GM18951 (cell line): Measurements from ENCODE around the gene ARID5A.

ENCODE experiments used
- POLR2A ChIP-seq: IDR thresholded peaks from 4 replicates; pipeline ENCODE4 v1.6.1; 2011; ENCODE audit warnings: mild to moderate bottlenecking; ENCODE audit not compliant: insufficient read length, insufficient read depth; ENCODE audit errors: extremely low read depth
- in situ Hi-C: fragments of 300-500 bp; cut with MboI; formaldehyde crosslinking; loops from one replicate; pipeline ENCODE4 v1.12.0; 2022; ENCODE audit warnings: low sequenced_read_pairs, mixed read lengths, inconsistent platforms; ENCODE audit not compliant: unreplicated experiment

The ARID5A gene

DNA sequence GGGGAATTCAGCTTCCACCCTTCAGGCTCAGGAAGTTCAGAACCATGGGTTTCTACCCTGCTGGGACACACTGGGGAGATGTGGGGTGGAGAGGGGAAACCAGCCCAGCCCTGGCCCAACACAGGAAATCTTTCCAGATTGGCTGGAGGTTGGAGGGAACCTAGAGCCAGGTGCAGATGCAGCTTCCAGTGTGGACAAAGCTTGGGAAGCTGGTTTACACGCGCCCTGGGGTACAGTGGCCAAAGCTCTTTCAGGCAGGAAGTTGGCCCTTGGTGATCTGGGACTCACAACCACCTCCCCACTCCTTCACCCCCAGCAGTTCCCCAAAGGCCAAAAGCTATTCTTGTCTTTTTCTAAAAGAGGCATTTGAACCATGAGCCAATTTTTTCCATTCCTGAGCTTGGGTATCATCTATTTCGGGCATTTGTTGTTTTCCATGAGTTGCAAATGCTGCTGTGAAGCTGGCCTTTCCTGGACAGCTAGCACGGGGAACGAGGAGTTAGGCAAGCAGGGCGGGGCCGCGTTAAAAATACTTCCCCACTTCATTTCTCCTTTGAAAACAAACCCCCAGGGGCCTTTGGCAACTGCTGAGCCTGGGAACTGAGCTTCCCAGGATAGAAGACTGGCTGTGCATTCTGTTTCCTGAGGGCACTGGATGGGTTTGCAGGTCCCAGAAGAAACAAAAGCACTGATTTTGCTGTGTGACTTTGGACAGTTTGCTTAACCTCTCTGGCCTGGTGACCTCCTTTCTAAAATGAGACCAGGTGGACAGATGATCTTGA lies 3.1 kb upstream of the ARID5A start:
- TF ChIP-seq POLR2A = no peak
- in situ Hi-C loops = no loop called here

DNA sequence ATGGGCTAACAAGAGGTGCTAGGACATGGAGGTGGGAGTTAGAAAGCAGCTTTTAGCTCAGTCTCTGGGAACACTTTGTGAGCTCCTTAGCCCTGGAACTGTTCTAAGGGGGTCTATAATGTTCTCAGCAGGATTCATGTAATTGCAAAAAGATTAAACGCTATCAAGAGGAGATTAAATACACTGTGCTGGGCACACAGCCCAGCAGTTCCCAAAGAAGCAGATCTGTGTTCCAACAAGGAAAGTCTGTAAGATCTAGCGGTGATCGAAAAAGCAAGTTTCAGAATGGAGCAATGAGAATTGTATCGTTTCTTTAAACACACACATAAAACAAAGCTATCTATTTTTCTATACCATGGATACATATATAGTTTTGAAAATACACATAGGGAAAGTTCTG lies 2.4 kb upstream of the ARID5A start:
- in situ Hi-C loops = no loop called here
- TF ChIP-seq POLR2A = no peak

- TF ChIP-seq POLR2A = no peak
- in situ Hi-C loops = no loop called here
Measured at GRCh38 chr2:96534701-96535181, 1.8 kb upstream of the ARID5A start.

DNA sequence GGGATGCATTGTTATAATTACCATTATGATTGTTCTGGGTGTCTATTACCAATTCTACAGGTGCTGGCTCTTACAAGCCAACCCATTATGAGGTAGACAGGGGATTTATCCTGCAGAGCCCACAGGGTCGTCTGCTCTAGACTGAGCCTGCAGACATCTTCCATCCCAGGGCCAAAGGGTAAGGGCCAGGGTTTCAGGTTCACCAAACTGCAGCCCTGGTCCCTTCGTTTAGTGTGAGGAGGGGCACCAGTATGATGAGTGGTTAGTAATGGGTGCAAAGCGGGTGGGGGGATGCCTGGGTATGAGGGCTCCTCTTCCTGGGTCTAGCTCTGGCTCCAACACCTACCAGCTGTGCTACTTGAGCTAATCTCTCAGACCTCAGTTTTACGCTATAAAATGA lies 1.2 kb upstream of the ARID5A start:
- TF ChIP-seq POLR2A = no peak
- in situ Hi-C loops = no loop called here

DNA sequence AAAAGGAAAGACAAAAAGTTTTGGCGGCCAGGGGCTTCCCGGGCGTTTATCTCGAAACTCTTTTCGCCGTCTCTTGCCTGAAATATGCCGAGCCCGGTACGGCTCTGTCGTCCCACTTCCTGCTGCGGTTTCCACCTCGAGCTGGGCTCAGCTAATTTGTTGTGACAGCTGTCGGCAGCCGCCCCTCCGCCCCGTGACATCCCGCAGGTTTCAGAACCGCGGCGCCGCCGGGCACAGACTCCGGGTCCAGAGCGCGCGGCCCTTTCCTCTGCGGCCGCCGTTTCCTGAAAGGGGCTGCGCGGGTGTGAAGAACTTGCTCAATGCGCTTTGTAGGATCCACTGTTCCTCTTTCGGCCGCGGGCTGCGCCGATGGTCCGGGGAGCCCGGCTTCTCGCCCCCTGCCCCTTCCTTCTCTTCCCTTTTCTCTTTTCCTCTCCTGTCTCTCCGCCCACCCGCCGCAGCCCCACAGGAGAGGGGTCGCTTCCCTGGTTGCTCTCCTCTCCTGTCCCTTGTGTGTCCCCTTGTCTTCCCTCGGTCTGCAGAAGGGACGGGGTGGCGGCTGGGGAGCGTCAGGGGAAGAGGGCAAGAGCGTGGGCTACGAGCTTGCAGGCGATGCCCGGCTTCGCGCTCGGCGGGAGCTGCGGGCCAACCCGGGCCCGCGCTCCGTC lies 648 bp downstream of the ARID5A start:
- no peak for TF ChIP-seq POLR2A
- in situ Hi-C loops = no loop called here

DNA sequence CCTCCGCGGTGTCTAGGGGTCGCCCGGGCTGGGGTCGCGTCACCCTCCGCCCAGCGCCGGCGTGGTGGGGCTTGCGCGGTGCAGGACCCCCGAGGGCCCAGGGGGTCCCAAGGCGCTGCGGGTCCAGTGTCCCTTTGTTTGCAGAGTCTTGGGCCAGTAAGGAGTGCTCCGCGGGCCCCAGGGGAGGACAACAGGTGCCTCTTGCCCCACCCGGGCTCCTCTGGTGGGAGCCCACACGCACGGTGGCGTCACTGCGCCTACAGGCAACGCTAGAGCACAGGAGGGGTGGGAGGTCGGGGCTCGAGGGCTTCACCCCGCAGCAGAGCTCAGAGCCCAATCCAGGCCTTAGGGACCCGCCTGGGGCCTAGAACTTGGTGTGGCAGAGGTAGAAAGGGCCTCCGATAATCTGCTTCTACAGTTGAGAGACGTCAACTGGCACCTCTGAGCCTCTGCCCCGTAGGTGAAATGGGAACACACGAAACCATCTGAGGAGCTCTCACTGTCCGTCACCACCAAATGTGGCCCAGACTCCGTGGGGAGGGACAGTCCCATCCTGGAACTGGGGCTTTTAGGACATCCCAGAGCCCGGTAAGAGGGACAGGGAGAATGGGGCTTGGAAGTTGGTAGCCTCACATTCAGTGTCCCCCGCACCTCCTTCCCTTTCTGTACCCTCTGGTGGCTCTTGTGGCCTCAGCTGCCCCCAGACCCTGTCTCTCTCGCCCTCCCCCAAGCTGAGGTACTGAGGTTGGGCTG lies 1.4 kb downstream of the ARID5A start:
- TF ChIP-seq POLR2A = peak; percentile 16
- in situ Hi-C loops = no loop called here

DNA sequence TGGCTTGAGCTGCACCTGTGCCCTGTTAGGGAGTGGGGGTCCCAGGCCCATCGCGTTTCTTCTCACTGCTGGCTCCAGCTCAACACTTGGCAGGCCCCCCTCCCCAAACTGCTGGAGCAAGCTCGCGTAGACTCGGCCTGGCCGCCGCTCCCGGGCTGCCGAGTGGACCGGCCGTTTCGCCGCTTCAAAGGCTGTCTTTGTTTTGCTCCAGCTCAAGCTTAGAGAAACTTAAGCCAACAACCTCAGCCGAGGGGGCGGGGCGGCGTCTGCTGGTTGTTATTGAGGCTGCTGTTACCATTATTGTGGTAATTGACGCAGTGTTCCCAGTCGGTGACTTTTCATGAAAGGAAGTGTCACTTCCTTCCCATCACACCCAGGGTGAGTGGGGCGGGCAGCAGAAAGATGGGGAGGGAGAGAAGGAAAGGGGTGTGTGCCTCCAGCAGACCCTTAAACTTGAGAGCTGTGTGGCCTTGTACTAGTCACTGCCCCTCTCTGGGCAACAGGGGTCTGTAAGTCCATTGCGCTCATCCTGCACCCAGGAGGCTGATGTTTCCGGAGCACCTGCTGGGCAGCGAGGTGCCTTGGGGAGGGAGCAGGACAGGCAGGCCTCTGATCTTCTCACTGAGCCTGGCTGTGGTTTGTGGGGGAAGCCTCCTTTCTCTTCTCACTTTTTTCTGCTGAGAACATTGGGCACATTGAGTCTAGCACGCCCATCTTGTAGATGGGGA lies 2.1 kb downstream of the ARID5A start:
- in situ Hi-C loops = no loop called here

GRCh38 chr2:96539215-96539920 lies 2.8 kb downstream of the ARID5A start:
- no peak for TF ChIP-seq POLR2A
- in situ Hi-C loops = no loop called here

More for the DNA sequence above, 2.1 kb downstream of the ARID5A start:
- TF ChIP-seq POLR2A = peak; percentile 23

DNA sequence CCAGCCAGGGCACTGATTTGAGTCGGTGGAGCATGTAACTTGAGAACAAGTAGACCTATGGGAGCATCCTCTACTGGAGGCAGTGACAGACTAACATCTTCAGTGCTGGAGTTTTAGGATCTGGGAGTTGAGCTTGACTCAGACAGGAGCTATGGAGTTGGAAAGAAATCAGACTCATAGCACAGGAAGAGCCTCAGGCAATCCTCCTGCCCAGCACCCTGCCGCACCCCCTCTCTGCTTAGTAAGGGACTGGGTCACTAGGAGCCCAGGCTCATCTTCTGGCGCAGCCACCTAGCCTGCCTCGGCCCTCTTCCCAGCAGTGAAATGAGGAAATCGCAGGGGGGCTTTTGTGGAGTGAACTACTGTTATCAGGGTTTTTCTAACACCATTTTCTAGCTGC lies 3.6 kb downstream of the ARID5A start:
- in situ Hi-C loops = no loop called here
- no peak for TF ChIP-seq POLR2A

DNA sequence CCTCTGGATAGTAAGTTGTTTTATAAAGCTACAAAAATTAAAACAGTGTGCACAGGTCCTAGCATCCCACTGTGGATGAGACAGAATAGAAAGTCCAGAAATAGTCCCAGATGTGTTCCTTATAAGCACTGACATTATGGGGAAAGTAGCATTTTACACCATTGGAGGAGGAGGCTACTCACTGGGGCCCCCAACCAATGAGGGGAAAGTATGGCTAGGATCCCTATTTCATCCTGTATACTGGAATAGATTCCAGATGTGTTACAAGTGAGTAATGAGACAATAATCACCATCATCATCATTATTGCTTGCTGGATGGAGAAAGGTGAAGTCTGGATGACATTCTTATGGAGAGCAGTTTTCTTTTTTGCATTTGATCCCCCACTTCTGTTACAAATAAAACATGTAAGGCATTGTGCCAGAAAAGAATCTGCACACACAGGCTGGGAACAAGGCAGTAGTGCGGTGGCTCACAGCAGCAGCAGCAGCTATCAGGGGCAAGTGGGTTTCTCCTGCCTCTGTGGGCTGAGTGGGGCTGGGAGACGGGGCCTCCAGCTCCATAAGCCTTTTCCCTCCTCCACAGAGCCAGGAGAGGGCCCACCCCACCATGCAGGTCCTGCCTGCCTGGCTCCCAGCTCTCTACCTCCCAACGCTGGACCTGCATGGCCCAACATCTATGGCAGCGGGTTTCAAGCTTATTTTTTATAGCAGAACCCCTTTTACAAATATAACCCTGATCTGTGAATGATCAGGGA lies 5.0 kb downstream of the ARID5A start:
- in situ Hi-C loops = no loop called here
- TF ChIP-seq POLR2A = no peak

DNA sequence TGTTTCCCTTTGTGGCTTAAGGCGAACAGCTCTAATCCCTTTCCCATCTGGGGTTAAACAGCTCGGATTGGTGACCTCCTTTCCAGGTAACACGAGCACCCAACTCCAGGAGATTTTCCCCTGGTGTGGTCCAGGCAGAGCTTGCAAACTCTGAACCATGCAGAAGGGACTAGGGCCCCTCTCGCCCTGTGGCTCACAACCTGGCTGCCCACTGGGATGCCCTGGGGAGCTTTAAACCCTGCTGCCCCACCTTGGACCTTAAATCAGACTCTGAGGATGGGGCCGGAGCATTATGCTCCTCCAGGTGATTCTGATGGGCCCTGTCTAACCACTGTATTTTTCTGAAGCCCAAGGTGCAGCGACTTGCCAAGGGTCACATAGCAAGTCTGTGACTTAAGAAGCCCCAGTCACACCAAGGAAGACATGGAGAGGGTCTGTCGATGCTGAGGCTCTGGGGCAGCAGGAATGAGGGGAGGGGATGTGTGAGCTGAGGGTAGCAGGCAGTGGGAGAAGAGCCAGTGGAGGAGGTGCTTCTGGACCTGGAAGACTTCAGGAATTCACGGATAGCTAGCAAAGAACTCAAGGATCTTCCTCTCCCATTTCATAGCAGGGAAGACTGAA lies 5.9 kb downstream of the ARID5A start:
- no peak for TF ChIP-seq POLR2A
- in situ Hi-C loops = no loop called here
